Fibroblast of mammary gland (primary cell): ENCODE measurements around the gene RAP2C.
A peak's percentile ranks its signal among the peaks of the same experiment; 100 is the strongest.

Experiments used
- DNase-seq: peaks from one replicate; pipeline ENCODE4 v3.0.0-alpha.2; 2010; ENCODE audit warnings: low read depth
- H3K4me3 ChIP-seq: 2 replicates; pipeline ENCODE4 v1.5.1; 2011; ENCODE audit warnings: low read depth, mild to moderate bottlenecking, low read length, moderate library complexity; ENCODE audit not compliant: control insufficient read depth
- TF ChIP-seq, protein P1 (sequence below): conservative IDR thresholded peaks from 2 replicates; pipeline ENCODE4 v1.5.1; 2011; ENCODE audit warnings: low read depth, low read length, inconsistent platforms; ENCODE audit not compliant: control insufficient read depth, insufficient read depth

Gene RAP2C

GRCh38 chrX:132217203-132218073 lies 1.8 kb downstream of the RAP2C start:
- H3K4me3 ChIP-seq, result peak overlapping the region; percentile 72
- DNase-seq, result peak; percentile 79
- TF ChIP-seq, protein P1, sequence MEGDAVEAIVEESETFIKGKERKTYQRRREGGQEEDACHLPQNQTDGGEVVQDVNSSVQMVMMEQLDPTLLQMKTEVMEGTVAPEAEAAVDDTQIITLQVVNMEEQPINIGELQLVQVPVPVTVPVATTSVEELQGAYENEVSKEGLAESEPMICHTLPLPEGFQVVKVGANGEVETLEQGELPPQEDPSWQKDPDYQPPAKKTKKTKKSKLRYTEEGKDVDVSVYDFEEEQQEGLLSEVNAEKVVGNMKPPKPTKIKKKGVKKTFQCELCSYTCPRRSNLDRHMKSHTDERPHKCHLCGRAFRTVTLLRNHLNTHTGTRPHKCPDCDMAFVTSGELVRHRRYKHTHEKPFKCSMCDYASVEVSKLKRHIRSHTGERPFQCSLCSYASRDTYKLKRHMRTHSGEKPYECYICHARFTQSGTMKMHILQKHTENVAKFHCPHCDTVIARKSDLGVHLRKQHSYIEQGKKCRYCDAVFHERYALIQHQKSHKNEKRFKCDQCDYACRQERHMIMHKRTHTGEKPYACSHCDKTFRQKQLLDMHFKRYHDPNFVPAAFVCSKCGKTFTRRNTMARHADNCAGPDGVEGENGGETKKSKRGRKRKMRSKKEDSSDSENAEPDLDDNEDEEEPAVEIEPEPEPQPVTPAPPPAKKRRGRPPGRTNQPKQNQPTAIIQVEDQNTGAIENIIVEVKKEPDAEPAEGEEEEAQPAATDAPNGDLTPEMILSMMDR, result no peak

- H3K4me3 ChIP-seq, result peak overlapping the region; percentile 72
- DNase-seq, result peak; percentile 59
- TF ChIP-seq, protein P1, result no peak
These were observed 2.4 kb downstream of the RAP2C start for GRCh38 chrX:132216806-132217202.

- DNase-seq, result peak; percentile 18
- H3K4me3 ChIP-seq, result peak overlapping the region; percentile 72
- TF ChIP-seq, protein P1, result no peak
These were observed 3.0 kb downstream of the RAP2C start for GRCh38 chrX:132216283-132216682.

- TF ChIP-seq, protein P1, result no peak
- no peak for DNase-seq
- H3K4me3 ChIP-seq, result no peak overlapping the region
These were observed 4.7 kb downstream of the RAP2C start for GRCh38 chrX:132214518-132214917.

- DNase-seq, result peak; percentile 63
- TF ChIP-seq, protein P1, result no peak
- no peak overlapping the region for H3K4me3 ChIP-seq
These were observed 9.7 kb downstream of the RAP2C start for GRCh38 chrX:132209527-132209926.

DNA sequence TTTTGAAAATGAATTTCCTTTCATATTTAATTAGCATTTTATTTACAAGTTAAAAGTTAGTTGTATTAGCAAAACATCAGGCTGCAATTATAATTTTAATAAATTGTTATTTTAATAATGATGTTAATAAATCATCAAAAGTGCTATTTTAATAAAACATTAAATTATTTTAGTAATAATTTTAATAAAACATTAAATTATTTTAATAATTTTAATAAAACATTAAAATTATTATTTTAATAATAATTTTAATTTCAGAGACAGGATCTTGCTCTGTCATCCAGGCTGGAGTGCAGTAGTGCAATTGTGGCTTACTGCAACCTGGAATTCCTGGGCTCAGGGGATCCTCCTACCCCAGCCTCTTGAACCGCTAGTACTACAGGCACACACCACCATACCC lies 10.8 kb downstream of the RAP2C start:
- no peak for DNase-seq
- H3K4me3 ChIP-seq, result no peak overlapping the region
- TF ChIP-seq, protein P1, result no peak

- TF ChIP-seq, protein P1, result no peak
- H3K4me3 ChIP-seq, result no peak overlapping the region
These were observed 11.3 kb downstream of the RAP2C start for GRCh38 chrX:132207996-132208395.

More at GRCh38 chrX:132207996-132208395, 11.3 kb downstream of the RAP2C start:
- no peak for DNase-seq
